Measurements from ENCODE around the gene GLTP. TPM values are rescaled to one million over a fixed set of nuclear protein-coding genes. Genes with fewer than 3 reads are reported as not detected.

The GLTP gene
- total and polyA plus RNA-seq, 2 of the 4 experiments (the other 2 are of a cell fraction): 34.4 to 58.4 TPM

- WGBS, 2 experiments (ENCODE audit: extremely low coverage in 2 of 2, insufficient read length in 1 of 2): no CpG with 5 or more reads among the region's 8 CpGs
- Histone ChIP-seq H2BK120ac (ENCODE audit: low read depth, low read length) (no peak overlapping the region), H3K79me1 (ENCODE audit: low read depth in 1 of 2, low read length in 2 of 2) (no peaks in the 10 kb centered on the region), H3K9ac (ENCODE audit: low read depth, low read length) (no peak overlapping the region), H3K27me3 (ENCODE audit: control insufficient read depth, insufficient read depth, low read length) (no peaks in the 10 kb centered on the region), H4K91ac (ENCODE audit: insufficient read depth, low read depth, low read length) (no peak overlapping the region), H4K20me1 (ENCODE audit: insufficient read depth, low read length) (peaks cover 6% of the 10 kb centered on the region), H2AFZ (replicated peaks; ENCODE audit: low read length, poor library complexity) (no peak overlapping the region), H2BK20ac (ENCODE audit: low read depth, low read length) (no peak overlapping the region), H3K4ac (ENCODE audit: low read depth, low read length) (no peak overlapping the region), H3K4me2 (ENCODE audit: low read depth, low read length) (no peak overlapping the region), H3K4me1 (ENCODE audit: control insufficient read depth, insufficient read depth, low read length) (peaks cover 2% of the 10 kb centered on the region; the same call in 1 of the 2 replicates), H4K5ac (ENCODE audit: low read depth, low read length) (no peak overlapping the region), H3K9me3 (ENCODE audit: control insufficient read depth, insufficient read depth, low read length) (no peaks in the 10 kb centered on the region), H2AK9ac (replicated peaks; ENCODE audit: low read depth, low read length, poor library complexity) (no peak overlapping the region), H2BK5ac (ENCODE audit: low read depth, low read length, poor library complexity, severe bottlenecking) (no peak overlapping the region), H3K4me3 (ENCODE audit: insufficient read depth, low read depth, low read length) (no peak overlapping the region), H3K18ac (ENCODE audit: low read depth, low read length) (no peak overlapping the region), H2AK5ac (ENCODE audit: low read depth, low read length) (no peak overlapping the region), H3K14ac (replicated peaks; ENCODE audit: low read depth, low read length) (no peak overlapping the region), H3K27ac (ENCODE audit: insufficient read depth, low read length) (no peak overlapping the region), H4K8ac (ENCODE audit: low read depth in 2 of 2, low read length in 2 of 2) (no peak overlapping the region), H3K9me1 (ENCODE audit: insufficient read depth, low read length) (peaks cover 3% of the 10 kb centered on the region; the same call in 1 of the 2 replicates), H3K56ac (ENCODE audit: extremely low read depth, insufficient read depth, low read length) (no peak overlapping the region), H3K23ac (ENCODE audit: low read depth, low read length) (no peak overlapping the region), H3K36me3 (ENCODE audit: control insufficient read depth, insufficient read depth, low read length) (no peaks in the 10 kb centered on the region), H2BK15ac (ENCODE audit: low read depth, low read length) (no peak overlapping the region)
- TF ChIP-seq SMC3 (IDR thresholded peaks at IDR 0.05; ENCODE audit: low read depth, low read length): no peak
- no peak for TF ChIP-seq NFE2L2 (IDR thresholded peaks at IDR 0.05; ENCODE audit: low read depth, low read length)
- TF ChIP-seq USF2 (IDR thresholded peaks at IDR 0.05; ENCODE audit: low read depth, low read length): no peak
- TF ChIP-seq ELK1 (IDR thresholded peaks at IDR 0.05; ENCODE audit: borderline replicate concordance, low read depth, low read length): no peak
- TF ChIP-seq MXI1 (IDR thresholded peaks at IDR 0.05; ENCODE audit: borderline replicate concordance, low read depth, low read length): no peak
- ChIA-PET CTCF (no interaction called here), POLR2A (ENCODE audit: unreplicated experiment) (no interaction called here)
- ATAC-seq (ENCODE audit: low read depth) (no peak), DNase-seq (no peak)
- intact Hi-C loops (cut with micrococcal nuclease) (no loop called here), in situ Hi-C loops (cut with MboI; ENCODE audit: low sequenced_read_pairs) (no loop called here), dilution Hi-C loops (cut with HindIII; ENCODE audit: low sequenced_read_pairs, unreplicated experiment) (no loop called here)
- no TSS peak for BruUV-seq (replicated peaks)
Observed at GRCh38 chr12:109817627-109818231, 62.6 kb downstream of the GLTP start.
